Measurements from ENCODE around the gene ART3.

The ART3 gene

DNA sequence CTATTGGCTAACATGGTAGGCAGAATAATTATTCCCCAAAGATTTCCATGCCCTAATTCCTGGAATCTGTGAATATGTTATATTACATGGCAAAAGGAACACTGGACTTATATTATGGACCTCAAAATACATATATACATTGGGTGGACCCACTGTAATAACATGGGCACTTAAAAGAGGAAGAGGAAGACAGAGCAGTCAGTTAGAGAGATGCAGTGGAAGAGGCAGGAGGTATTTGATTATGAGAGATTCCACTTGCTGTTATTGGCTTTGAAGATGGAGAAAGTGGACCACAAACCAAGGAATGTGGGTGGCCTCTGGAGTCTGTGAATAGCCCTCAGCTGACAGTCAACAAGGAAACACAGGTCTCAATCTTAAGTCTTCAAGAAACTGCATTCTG is 14.0 kb upstream of the ART3 start:
- TF ChIP-seq, protein P1, sequence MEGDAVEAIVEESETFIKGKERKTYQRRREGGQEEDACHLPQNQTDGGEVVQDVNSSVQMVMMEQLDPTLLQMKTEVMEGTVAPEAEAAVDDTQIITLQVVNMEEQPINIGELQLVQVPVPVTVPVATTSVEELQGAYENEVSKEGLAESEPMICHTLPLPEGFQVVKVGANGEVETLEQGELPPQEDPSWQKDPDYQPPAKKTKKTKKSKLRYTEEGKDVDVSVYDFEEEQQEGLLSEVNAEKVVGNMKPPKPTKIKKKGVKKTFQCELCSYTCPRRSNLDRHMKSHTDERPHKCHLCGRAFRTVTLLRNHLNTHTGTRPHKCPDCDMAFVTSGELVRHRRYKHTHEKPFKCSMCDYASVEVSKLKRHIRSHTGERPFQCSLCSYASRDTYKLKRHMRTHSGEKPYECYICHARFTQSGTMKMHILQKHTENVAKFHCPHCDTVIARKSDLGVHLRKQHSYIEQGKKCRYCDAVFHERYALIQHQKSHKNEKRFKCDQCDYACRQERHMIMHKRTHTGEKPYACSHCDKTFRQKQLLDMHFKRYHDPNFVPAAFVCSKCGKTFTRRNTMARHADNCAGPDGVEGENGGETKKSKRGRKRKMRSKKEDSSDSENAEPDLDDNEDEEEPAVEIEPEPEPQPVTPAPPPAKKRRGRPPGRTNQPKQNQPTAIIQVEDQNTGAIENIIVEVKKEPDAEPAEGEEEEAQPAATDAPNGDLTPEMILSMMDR (IDR thresholded peaks at IDR 0.05; ENCODE audit: insufficient read depth, low read depth, low read length, missing control alignments) = no peak
- DNase-seq (ENCODE audit: low read depth) = no peak
- no peak overlapping the region for H3K4me3 ChIP-seq (ENCODE audit: low read length)

DNA sequence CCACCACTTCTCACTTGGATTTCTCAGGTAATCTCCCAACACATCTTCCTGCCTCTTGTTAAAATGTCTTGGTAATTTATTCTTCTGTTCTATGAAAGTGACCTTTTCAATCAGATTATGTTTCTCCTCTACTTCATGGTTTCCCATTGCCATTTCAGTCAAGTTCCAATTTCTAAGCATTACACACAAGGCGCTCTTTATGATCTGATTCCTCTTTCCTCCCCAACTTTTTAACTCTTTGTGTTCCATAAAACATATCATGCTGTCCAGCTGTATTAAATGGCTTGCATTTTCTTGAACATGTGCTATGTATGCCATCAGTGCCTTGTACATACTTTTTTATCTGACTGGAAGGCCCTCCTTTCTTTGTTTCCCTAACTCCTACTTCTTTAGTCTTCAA is 13.1 kb upstream of the ART3 start:
- TF ChIP-seq, protein P1 (IDR thresholded peaks at IDR 0.05; ENCODE audit: insufficient read depth, low read depth, low read length, missing control alignments) = no peak
- no peak overlapping the region for H3K4me3 ChIP-seq (ENCODE audit: low read length)
- no peak for DNase-seq (ENCODE audit: low read depth)

DNA sequence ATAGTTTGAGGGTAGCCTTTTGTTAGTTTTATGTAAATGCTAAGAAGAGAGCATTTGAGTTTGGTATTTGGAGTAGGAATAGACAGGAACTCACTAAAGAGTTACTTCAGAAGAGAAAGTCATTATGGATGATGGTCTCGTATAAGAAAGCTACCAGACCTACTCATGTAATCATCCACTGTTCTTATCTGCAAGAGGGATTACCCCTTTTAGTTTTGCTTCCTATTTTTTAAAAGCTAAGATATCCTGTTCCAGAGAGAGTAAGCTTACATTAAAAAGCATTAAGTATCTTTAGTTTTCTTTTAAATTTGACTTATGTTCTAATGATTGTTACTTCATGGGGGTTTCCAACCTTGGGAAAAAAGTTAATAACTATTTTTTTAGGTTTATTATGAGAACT is 12.5 kb upstream of the ART3 start:
- TF ChIP-seq, protein P1 (IDR thresholded peaks at IDR 0.05; ENCODE audit: insufficient read depth, low read depth, low read length, missing control alignments) = no peak
- DNase-seq (ENCODE audit: low read depth) = no peak
- H3K4me3 ChIP-seq (ENCODE audit: low read length) = no peak overlapping the region

DNA sequence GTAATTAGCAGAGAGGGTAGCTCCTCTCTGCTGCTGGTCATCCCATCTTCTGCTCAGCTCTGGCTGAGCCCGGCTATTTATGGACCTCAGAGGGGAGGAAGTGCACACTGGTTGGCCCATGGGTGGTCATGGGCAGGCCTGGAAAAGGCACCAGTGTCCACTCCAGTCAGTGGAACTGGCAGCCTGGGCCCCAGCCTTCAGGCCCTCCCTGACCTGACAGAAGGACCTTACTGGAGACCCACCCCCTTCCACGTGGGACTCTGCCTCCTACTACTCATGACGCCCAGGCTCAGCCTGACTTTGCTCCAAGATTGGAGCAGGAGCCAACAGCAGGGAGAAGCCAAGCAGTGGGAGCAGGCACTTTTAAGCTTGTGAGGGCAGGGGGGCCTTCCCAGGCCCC is 8.0 kb upstream of the ART3 start:
- TF ChIP-seq, protein P1 (IDR thresholded peaks at IDR 0.05; ENCODE audit: insufficient read depth, low read depth, low read length, missing control alignments) = no peak
- no peak for DNase-seq (ENCODE audit: low read depth)
- H3K4me3 ChIP-seq (ENCODE audit: low read length) = no peak overlapping the region

DNA sequence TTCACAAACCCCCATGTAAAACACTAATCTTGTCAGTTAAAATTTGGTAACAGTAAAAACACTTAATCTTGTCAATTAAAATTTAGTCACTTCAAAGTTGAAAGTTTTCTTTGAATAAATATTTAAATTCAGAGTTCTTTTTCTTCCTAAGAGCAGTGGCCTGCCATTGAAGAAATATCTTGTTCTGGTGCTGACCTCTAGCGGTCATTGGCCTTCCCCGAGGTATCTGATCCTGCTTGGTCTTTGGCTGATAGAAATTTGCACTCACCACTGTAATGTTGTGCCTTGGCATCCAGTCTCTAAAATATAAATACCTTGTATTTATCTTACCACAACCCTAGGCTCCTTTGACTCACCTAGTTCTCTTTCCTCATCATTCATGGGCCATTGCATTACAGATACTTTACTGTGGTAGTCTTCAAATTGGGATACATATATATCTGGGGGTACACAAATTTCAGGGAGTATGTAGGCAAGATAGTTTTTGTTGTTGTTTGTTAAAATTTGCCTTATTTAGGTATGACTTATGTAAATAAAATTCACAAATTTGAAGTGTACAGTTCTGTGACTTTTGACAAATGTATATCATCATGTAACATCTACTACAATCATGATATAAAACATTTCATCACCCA is 6.7 kb upstream of the ART3 start:
- DNase-seq (ENCODE audit: low read depth) = peak; percentile 79
- TF ChIP-seq, protein P1 (IDR thresholded peaks at IDR 0.05; ENCODE audit: insufficient read depth, low read depth, low read length, missing control alignments) = peak; percentile 92
- H3K4me3 ChIP-seq (ENCODE audit: low read length) = no peak overlapping the region

DNA sequence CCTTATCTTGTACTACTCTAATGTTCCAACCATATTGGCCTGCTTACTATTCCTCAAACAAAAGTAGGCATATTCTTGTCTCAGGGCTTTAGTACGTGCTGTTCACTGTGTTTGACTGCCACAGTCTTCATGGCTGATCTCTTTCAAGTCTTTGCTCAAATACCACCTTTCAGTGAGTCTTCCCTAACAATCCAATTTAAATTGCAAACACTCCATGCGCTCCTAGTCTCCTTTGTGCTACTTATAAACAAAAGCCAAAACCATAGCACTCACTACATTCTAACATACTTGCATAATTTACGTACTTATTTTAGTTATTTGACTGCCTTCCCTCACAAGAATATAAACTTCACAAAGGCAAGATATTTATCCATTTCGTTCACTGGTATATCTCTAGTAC is 1.7 kb upstream of the ART3 start:
- TF ChIP-seq, protein P1 (IDR thresholded peaks at IDR 0.05; ENCODE audit: insufficient read depth, low read depth, low read length, missing control alignments) = no peak
- no peak for DNase-seq (ENCODE audit: low read depth)
- H3K4me3 ChIP-seq (ENCODE audit: low read length) = no peak overlapping the region

DNA sequence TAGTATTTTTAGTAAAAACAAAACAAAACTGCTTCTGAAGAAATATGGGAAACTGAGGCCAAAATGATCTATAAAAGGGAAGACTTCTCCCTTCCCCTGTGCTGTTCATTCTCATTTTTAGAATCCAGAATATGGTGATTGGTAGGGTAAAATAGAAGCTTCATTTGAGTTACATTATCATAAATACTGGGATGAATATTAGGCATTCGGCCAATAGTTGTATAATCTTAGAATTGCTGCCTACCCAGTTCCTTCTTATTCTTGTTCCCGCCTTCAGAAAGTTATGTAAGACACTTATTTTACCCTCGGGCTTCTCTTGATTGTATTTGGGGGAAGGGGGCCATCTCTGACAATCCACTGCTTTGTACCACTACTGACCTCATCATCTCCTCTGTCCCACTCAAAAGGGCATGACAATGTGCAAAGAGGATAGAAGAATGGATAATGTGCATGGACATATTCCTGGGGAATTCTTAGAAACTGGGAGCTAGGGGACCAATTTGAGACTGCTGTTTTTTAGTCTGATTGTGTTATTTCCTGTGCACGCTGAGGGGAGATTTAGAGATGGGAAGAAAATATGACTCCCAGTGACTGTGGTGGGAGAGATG is 588 bp downstream of the ART3 start:
- TF ChIP-seq, protein P1 (IDR thresholded peaks at IDR 0.05; ENCODE audit: insufficient read depth, low read depth, low read length, missing control alignments) = no peak
- no peak overlapping the region for H3K4me3 ChIP-seq (ENCODE audit: low read length)
- DNase-seq (ENCODE audit: low read depth) = no peak
